Neuronal stem cell (in vitro differentiated cells): ENCODE measurements around the gene ABCC8.
A peak's percentile ranks its signal among the peaks of the same experiment; 100 is the strongest.

ENCODE experiments used
- DNase-seq: peaks from one replicate; pipeline ENCODE4 v3.0.0-alpha.2; 2013; ENCODE audit warnings: low spot score
- H2AFZ ChIP-seq: one replicate; pipeline ENCODE4 v1.6.1; 2013; ENCODE audit warnings: mild to moderate bottlenecking, low read length, inconsistent platforms
- H2AK5ac ChIP-seq: 2 replicates; pipeline ENCODE4 v1.6.1; 2013; ENCODE audit warnings: low read depth, mild to moderate bottlenecking, inconsistent platforms, low read length, moderate library complexity, mixed read lengths
- H2BK120ac ChIP-seq: 2 replicates; pipeline ENCODE4 v1.6.1; 2013; ENCODE audit warnings: low read depth, mild to moderate bottlenecking, inconsistent platforms, low read length, moderate library complexity, mixed read lengths
- H2BK12ac ChIP-seq: one replicate; pipeline ENCODE4 v1.6.1; 2013; ENCODE audit warnings: low read length, inconsistent platforms
- H2BK15ac ChIP-seq: 2 replicates; pipeline ENCODE4 v1.6.1; 2013; ENCODE audit warnings: mild to moderate bottlenecking, low read length, inconsistent platforms, mixed read lengths
- H2BK5ac ChIP-seq: one replicate; pipeline ENCODE4 v1.6.1; 2013; ENCODE audit warnings: inconsistent platforms, mild to moderate bottlenecking, low read length, moderate library complexity
- H3K14ac ChIP-seq: one replicate; pipeline ENCODE4 v1.6.1; 2013; ENCODE audit warnings: low read length, inconsistent platforms
- H3K18ac ChIP-seq: 2 replicates; pipeline ENCODE4 v1.6.1; 2013; ENCODE audit warnings: low read length, inconsistent platforms
- H3K23ac ChIP-seq: 2 replicates; pipeline ENCODE4 v1.6.1; 2013; ENCODE audit warnings: low read depth, mild to moderate bottlenecking, mixed read lengths, low read length, inconsistent platforms; ENCODE audit not compliant: poor library complexity
- H3K27ac ChIP-seq: replicated peaks from 3 replicates; pipeline ENCODE4 v1.5.1; 2013; ENCODE audit warnings: low read length, inconsistent platforms
- H3K27me3 ChIP-seq, 3 experiments: 2 replicates each; pipeline ENCODE4 v1.6.1; 2013; ENCODE audit warnings: low read length in 3 of 3, mild to moderate bottlenecking in 2 of 3, inconsistent platforms in 1 of 3, low read depth in 1 of 3, mixed read lengths in 1 of 3, moderate library complexity in 1 of 3; ENCODE audit not compliant: control insufficient read depth in 3 of 3, insufficient read depth in 3 of 3
- H3K36me3 ChIP-seq, 2 donors: replicated peaks in 1 of 2; 2 replicates each; pipeline ENCODE4 v1.6.1; 2013; ENCODE audit warnings: low read length in 2 of 2; ENCODE audit not compliant: control insufficient read depth in 2 of 2, insufficient read depth in 2 of 2
- H3K4ac ChIP-seq: 2 replicates; pipeline ENCODE4 v1.6.1; 2013; ENCODE audit warnings: inconsistent platforms, mild to moderate bottlenecking, low read length, moderate library complexity
- H3K4me1 ChIP-seq, 2 donors: 1 replicate in 1 of 2; 2 replicates in 1 of 2; pipeline ENCODE4 v1.6.1; 2013; ENCODE audit warnings: low read length in 2 of 2, low read depth in 1 of 2; ENCODE audit not compliant: control insufficient read depth in 2 of 2, insufficient read depth in 1 of 2
- H3K4me2 ChIP-seq: one replicate; pipeline ENCODE4 v1.6.1; 2013; ENCODE audit warnings: mild to moderate bottlenecking, low read length, inconsistent platforms; ENCODE audit not compliant: insufficient read depth, poor library complexity, severe bottlenecking
- H3K4me3 ChIP-seq, 2 donors: 2 replicates each; pipeline ENCODE4 v1.5.1; 2013; ENCODE audit warnings: low read length in 2 of 2, mild to moderate bottlenecking in 2 of 2, inconsistent platforms in 1 of 2, moderate library complexity in 1 of 2
- H3K79me1 ChIP-seq: one replicate; pipeline ENCODE4 v1.6.1; 2013; ENCODE audit warnings: low read depth, mild to moderate bottlenecking, inconsistent platforms, low read length, moderate library complexity
- H3K9ac ChIP-seq: one replicate; pipeline ENCODE4 v1.6.1; 2013; ENCODE audit warnings: mild to moderate bottlenecking, low read depth, low read length, inconsistent platforms; ENCODE audit not compliant: poor library complexity
- H3K9me3 ChIP-seq, 2 donors: replicated peaks in 1 of 2; 2 replicates each; pipeline versions ENCODE3 to v1.6.1; 2013; ENCODE audit warnings: low read length in 2 of 2, mild to moderate bottlenecking in 2 of 2, inconsistent platforms in 1 of 2, low read depth in 1 of 2, mixed read lengths in 1 of 2, moderate library complexity in 1 of 2; ENCODE audit not compliant: control insufficient read depth in 2 of 2, insufficient read depth in 1 of 2
- H4K8ac ChIP-seq: one replicate; pipeline ENCODE4 v1.6.1; 2013; ENCODE audit warnings: low read depth, mild to moderate bottlenecking, inconsistent platforms, low read length, moderate library complexity
- H4K91ac ChIP-seq: one replicate; pipeline ENCODE4 v1.6.1; 2013; ENCODE audit warnings: low read length, low read depth, mild to moderate bottlenecking, inconsistent platforms; ENCODE audit not compliant: poor library complexity
- WGBS, 2 donors: extraction: QIAGEN DNeasy Blood & Tissue Kit; methylation state at CpG; one replicate each; pipeline ENCODE4 v1.1.7; 2013; ENCODE audit warnings: missing lambda C conversion rate in 2 of 2, mixed read lengths in 1 of 2; ENCODE audit not compliant: insufficient read length in 2 of 2, insufficient replicate concordance in 1 of 2; ENCODE audit errors: extremely low coverage in 2 of 2; 5-methylcytosine and 5-hydroxymethylcytosine counted together

The ABCC8 gene

GRCh38 chr11:17517186-17517585 is 40.5 kb upstream of the ABCC8 start:
- Histone ChIP-seq H3K9me3 (no peaks in the 10 kb centered on the region), H3K14ac (no peak overlapping the region), H2BK15ac (no peak overlapping the region), H3K18ac (peak overlapping the region; percentile 15), H2BK5ac (no peak overlapping the region), H3K4me1 (no peaks in the 10 kb centered on the region), H3K23ac (no peak overlapping the region), H3K4ac (no peak overlapping the region), H4K91ac (no peak overlapping the region), H2BK120ac (no peak overlapping the region), H2AK5ac (no peak overlapping the region), H2BK12ac (no peak overlapping the region), H3K79me1 (no peaks in the 10 kb centered on the region), H3K9ac (no peak overlapping the region), H4K8ac (no peak overlapping the region), H3K27ac (no peak overlapping the region), H3K4me3 (no peak overlapping the region), H3K4me2 (no peak overlapping the region), H3K36me3 (no peaks in the 10 kb centered on the region), H2AFZ (no peak overlapping the region), H3K27me3 (peaks cover 0 to 27% (median 2%) of the 10 kb centered on the region in 3 experiments)
- no peak for DNase-seq
- WGBS, 2 donors: no CpG with 5 or more reads among the region's 10 CpGs

- Histone ChIP-seq H3K23ac (no peak overlapping the region), H4K91ac (no peak overlapping the region), H2BK12ac (no peak overlapping the region), H3K4me2 (no peak overlapping the region), H3K79me1 (no peaks in the 10 kb centered on the region), H3K18ac (peak overlapping the region; percentile 27), H3K4ac (no peak overlapping the region), H3K14ac (no peak overlapping the region), H3K4me3 (no peak overlapping the region), H3K4me1 (no peaks in the 10 kb centered on the region), H2AFZ (no peak overlapping the region), H3K9ac (no peak overlapping the region), H2BK15ac (no peak overlapping the region), H4K8ac (no peak overlapping the region), H2BK120ac (no peak overlapping the region), H3K27me3 (peaks cover 0 to 26% (median 2%) of the 10 kb centered on the region in 3 experiments), H3K27ac (no peak overlapping the region), H3K36me3 (no peaks in the 10 kb centered on the region), H2AK5ac (no peak overlapping the region), H2BK5ac (no peak overlapping the region), H3K9me3 (no peaks in the 10 kb centered on the region)
- WGBS, 2 donors: no CpG with 5 or more reads among the region's 7 CpGs
- no peak for DNase-seq
These were observed 40.0 kb upstream of the ABCC8 start for GRCh38 chr11:17516551-17517150.

- no peak overlapping the region for H2AFZ ChIP-seq
- no peak overlapping the region for H3K27ac ChIP-seq
- H3K4me1 ChIP-seq: no peaks in the 10 kb centered on the region
- no peak overlapping the region for H3K9ac ChIP-seq
- no peak overlapping the region for H2AK5ac ChIP-seq
- H2BK120ac ChIP-seq: no peak overlapping the region
- H4K91ac ChIP-seq: no peak overlapping the region
- no peaks in the 10 kb centered on the region for H3K36me3 ChIP-seq
- H3K18ac ChIP-seq: no peak overlapping the region
- no peak overlapping the region for H3K4ac ChIP-seq
- H3K27me3 ChIP-seq: peaks cover 0 to 26% (median 2%) of the 10 kb centered on the region in 3 experiments
- no peak overlapping the region for H2BK5ac ChIP-seq
- H3K23ac ChIP-seq: no peak overlapping the region
- no peak overlapping the region for H3K4me3 ChIP-seq
- H2BK12ac ChIP-seq: no peak overlapping the region
- no peak overlapping the region for H3K4me2 ChIP-seq
- H4K8ac ChIP-seq: no peak overlapping the region
- no CpG with 5 or more reads among the region's 5 CpGs for WGBS, 2 donors
- no peak for DNase-seq
- H2BK15ac ChIP-seq: no peak overlapping the region
- H3K79me1 ChIP-seq: no peaks in the 10 kb centered on the region
- no peak overlapping the region for H3K14ac ChIP-seq
- no peaks in the 10 kb centered on the region for H3K9me3 ChIP-seq
These were observed 39.0 kb upstream of the ABCC8 start for GRCh38 chr11:17515443-17516176.

- Histone ChIP-seq H2BK120ac (no peak overlapping the region), H2AFZ (no peak overlapping the region), H3K9ac (no peak overlapping the region), H3K4ac (no peak overlapping the region), H4K8ac (no peak overlapping the region), H3K79me1 (no peaks in the 10 kb centered on the region), H3K23ac (no peak overlapping the region), H2BK5ac (no peak overlapping the region), H4K91ac (no peak overlapping the region), H3K36me3 (no peaks in the 10 kb centered on the region), H3K4me1 (no peaks in the 10 kb centered on the region), H3K9me3 (no peaks in the 10 kb centered on the region), H3K27me3 (peaks cover 0 to 24% (median 2%) of the 10 kb centered on the region in 3 experiments), H2AK5ac (no peak overlapping the region), H3K4me3 (no peak overlapping the region), H3K4me2 (no peak overlapping the region), H3K18ac (no peak overlapping the region), H3K27ac (no peak overlapping the region), H3K14ac (no peak overlapping the region), H2BK15ac (no peak overlapping the region), H2BK12ac (no peak overlapping the region)
- no CpG with 5 or more reads among the region's 4 CpGs for whole genome bisulfite sequencing, 2 donors
- DNase-seq: no peak
These were observed 37.8 kb upstream of the ABCC8 start for GRCh38 chr11:17514476-17514875.
